Aorta (tissue), 5 donors: ENCODE data around the gene TRIM44. TPM values are rescaled to one million over a fixed set of nuclear protein-coding genes. Genes with fewer than 3 reads are reported as not detected.

Experiments used
- ATAC-seq: fragments of 200-7000 bp; cut with Tn5 transposase; one replicate; pipeline ENCODE4 v1.9.1; 2022; ENCODE audit warnings: moderate library complexity; ENCODE audit not compliant: low FRiP score
- DNase-seq, 2 donors: peaks; one replicate each; pipeline ENCODE4 v3.0.0-alpha.2; 2020
- H3K27ac ChIP-seq, 2 donors: one replicate each; pipeline ENCODE4 v1.5.1; 2013; ENCODE audit warnings: low read length in 2 of 2, mild to moderate bottlenecking in 2 of 2, moderate library complexity in 2 of 2, control low read depth in 1 of 2, inconsistent platforms in 1 of 2, low read depth in 1 of 2
- H3K27me3 ChIP-seq, 2 donors: one replicate each; pipeline ENCODE4 v1.6.1; 2013; ENCODE audit warnings: control low read depth in 1 of 2, low read length in 1 of 2, mild to moderate bottlenecking in 1 of 2, moderate library complexity in 1 of 2; ENCODE audit not compliant: insufficient read depth in 2 of 2, control insufficient read depth in 1 of 2
- H3K36me3 ChIP-seq, 2 donors: one replicate each; pipeline ENCODE4 v1.6.1; 2013; ENCODE audit warnings: control low read depth in 1 of 2, low read length in 1 of 2, mild to moderate bottlenecking in 1 of 2; ENCODE audit not compliant: insufficient read depth in 2 of 2, control insufficient read depth in 1 of 2
- H3K4me1 ChIP-seq, 2 donors: one replicate each; pipeline ENCODE4 v1.6.1; 2013; ENCODE audit warnings: low read length in 2 of 2, control low read depth in 1 of 2, mild to moderate bottlenecking in 1 of 2, moderate library complexity in 1 of 2; ENCODE audit not compliant: insufficient read depth in 2 of 2, control insufficient read depth in 1 of 2
- H3K4me3 ChIP-seq, 2 donors: one replicate each; pipeline ENCODE4 v1.5.1; 2013; ENCODE audit warnings: low read length in 2 of 2, control low read depth in 1 of 2, mild to moderate bottlenecking in 1 of 2
- H3K9me3 ChIP-seq: one replicate; pipeline ENCODE4 v1.6.1; 2013; ENCODE audit warnings: mild to moderate bottlenecking, low read length; ENCODE audit not compliant: control insufficient read depth
- WGBS, 2 donors: extraction: QIAGEN DNeasy Blood & Tissue Kit; methylation state at CpG; one replicate each; pipeline ENCODE4 v1.1.7; 2013; 5-methylcytosine and 5-hydroxymethylcytosine counted together
- intact Hi-C, 2 donors: fragments of 100-400 bp; cut with DNase I; formaldehyde crosslinking; loops; one replicate each; pipeline versions ENCODE4 v1.14.2 to v1.15.0; 2022
- long read RNA-seq, 2 donors: library from polyadenylated mRNA; unstranded; transcript quantifications; one replicate each; pipeline ENCODE4 v2.0.0, GENCODE V29; 2020 to 2021
- polyA plus RNA-seq, 2 donors: library from polyadenylated mRNA; stranded (reverse); fragments of 200-250 nt; gene quantifications; one replicate each; pipeline ENCODE4 v1.2.3, GENCODE V29; 2013
- total RNA-seq, 2 donors: library from RNA; stranded (reverse); fragmentation: NEBNext Ultra II Directional; extraction: Animal tissue kit (Norgen Biotek cat#: 25700); gene quantifications; one replicate each; pipeline ENCODE4 v1.2.1, GENCODE V29; 2021
- donor health status: healthy with polysubstance abuse.
- donor health status: Bipolar disorder and iron deficiency.
- donor health status: DM: no; HTN: no; CAD: no.
- donor health status: DM: no; HTN: no; CAD: no.
- donor health status: DM: yes; HTN: yes; CAD: no.

The TRIM44 gene
- total RNA-seq (10 to 100 TPM; 55.2 to 63.3 TPM), polyA plus RNA-seq (10 to 100 TPM; 10.3 to 12.6 TPM)
- long read RNA-seq, donor 1, full-length matches to known transcripts: 7 of 41 reads
- long read RNA-seq, donor 1, partial matches to known transcripts: 2 of 41 reads
- long read RNA-seq, donor 1, other reads (novel, unspliced or antisense): 32 of 41 reads
- long read RNA-seq, donor 2, full-length matches to known transcripts: 59 of 84 reads
- long read RNA-seq, donor 2, partial matches to known transcripts: 13 of 84 reads
- long read RNA-seq, donor 2, other reads (novel, unspliced or antisense): 12 of 84 reads

DNA sequence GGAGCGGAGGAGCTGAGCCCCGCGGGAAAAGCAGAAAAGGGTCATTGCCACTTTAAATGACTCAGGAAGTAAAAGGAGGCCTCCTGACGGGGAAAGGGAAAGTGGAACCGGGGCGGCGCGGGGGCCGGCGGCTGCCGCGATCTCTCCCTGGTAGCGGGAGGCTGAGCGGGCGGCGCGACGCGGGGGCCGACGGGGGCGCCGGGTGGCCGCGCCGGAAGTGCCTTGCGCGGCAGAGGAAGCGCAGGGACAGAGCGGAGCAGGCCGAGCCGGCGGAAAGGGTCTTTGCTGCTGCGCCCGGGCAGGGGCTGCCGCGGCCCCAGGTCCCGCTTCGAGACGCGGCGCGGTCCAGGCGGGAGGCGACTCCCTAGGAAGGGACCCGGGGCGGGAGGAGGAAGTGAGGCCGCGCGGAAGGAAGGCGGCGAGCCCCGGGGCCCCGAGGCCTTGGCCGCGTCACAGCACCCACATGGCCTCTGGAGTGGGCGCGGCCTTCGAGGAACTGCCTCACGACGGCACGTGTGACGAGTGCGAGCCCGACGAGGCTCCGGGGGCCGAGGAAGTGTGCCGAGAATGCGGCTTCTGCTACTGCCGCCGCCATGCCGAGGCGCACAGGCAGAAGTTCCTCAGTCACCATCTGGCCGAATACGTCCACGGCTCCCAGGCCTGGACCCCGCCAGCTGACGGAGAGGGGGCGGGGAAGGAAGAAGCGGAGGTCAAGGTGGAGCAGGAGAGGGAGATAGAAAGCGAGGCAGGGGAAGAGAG lies at the start of gene TRIM44:
TSS of gene TRIM44 (plus strand) at position 127 of the 759 bp plus-strand sequence. CDS start at position 464, 337 bp downstream.
- peak within 1 kb of the TSS; percentile 65 to 86 for H3K4me3 ChIP-seq
- H3K27ac ChIP-seq: peak within 1 kb of the TSS; percentile 64 to 86
- DNase-seq: peak; percentile 91 to 94
- H3K27me3 ChIP-seq: no peaks in the 10 kb centered on the region
- no peaks in the 10 kb centered on the region for H3K4me1 ChIP-seq
- WGBS, 2 donors: 2 to 3% methylated on average over 50 to 82 of the region's 82 CpGs
- peak; percentile 95 for ATAC-seq
- no peaks in the 10 kb centered on the region for H3K9me3 ChIP-seq
- intact Hi-C loops: loop anchor here (5.0 kb wide), 1 partner anchor 46 kb away; the partner anchor contains the start of gene FJX1 (in 2 of the 2)
- no peaks in the 10 kb centered on the region for H3K36me3 ChIP-seq

- no peak overlapping the region for H3K4me3 ChIP-seq
- ATAC-seq (no peak), DNase-seq (no peak)
- no peaks in the 10 kb centered on the region for H3K9me3 ChIP-seq
- no peaks in the 10 kb centered on the region for H3K27me3 ChIP-seq
- no peaks in the 10 kb centered on the region for H3K4me1 ChIP-seq
- H3K27ac ChIP-seq: no peak overlapping the region
- H3K36me3 ChIP-seq: no peaks in the 10 kb centered on the region
- WGBS, 2 donors: 36 to 44% methylated on average over 1 of the region's 1 CpG
- intact Hi-C loops: loop anchor here (5.0 to 10.0 kb wide), 6 partner anchors 47 to 517 kb away; partner anchors contain the start of genes TRIM44 (in 2 of the 2) and LDLRAD3 (in 1 of the 2)
Measured at GRCh38 chr11:35614939-35615569, 47.5 kb upstream of the TRIM44 start.

DNA sequence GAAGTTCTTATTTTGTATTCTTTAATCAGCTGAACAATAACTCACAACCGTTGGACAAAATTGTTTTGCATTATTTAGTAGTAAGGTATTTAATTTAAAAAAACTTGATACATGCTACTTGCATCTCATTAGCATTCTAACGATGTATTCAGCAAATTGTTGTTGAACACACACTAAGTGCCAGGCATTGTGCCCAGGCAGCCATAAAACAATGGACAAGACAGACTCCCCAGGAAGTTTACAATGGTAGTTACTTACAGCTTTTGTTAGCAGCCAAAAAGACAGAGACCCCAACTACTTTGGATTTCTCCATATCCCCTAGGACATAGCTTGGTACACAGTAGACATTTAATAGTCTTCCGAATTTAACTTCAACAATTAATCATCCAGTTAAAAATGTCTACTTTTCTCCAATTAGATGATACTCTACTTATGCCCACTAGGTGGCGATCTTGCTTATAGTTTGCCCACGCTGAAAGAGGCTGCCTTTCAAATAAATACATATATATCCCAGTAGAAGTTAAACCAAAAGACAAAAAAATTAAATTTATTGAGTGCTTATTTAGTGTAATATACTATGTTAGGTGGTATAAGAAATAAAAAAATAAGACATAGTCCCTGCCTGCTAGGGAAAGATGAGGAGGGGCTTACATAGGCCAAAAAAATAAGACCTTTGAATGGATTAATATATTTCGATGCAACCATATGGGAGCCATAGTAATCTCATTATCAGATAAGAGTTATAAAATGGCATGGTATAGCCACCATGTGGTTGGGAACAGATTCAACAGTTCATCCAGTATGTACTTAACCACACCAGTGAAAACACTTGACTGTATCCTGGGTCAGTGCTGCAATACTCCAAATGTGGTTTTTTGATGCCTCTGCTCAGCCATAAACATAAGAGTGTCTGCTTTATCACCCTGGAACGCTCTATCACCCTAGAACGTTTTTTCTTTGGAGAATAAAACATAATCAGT lies 46.4 kb upstream of the TRIM44 start:
- no peak overlapping the region for H3K4me3 ChIP-seq
- 24 to 25% methylated on average over 8 of the region's 8 CpGs for WGBS, 2 donors
- ATAC-seq (no peak), DNase-seq (no peak)
- no peak overlapping the region for H3K27ac ChIP-seq
- H3K9me3 ChIP-seq: no peaks in the 10 kb centered on the region
- H3K36me3 ChIP-seq: no peaks in the 10 kb centered on the region
- H3K4me1 ChIP-seq: no peaks in the 10 kb centered on the region
- intact Hi-C loops: loop anchor here (2.0 to 10.0 kb wide), 9 partner anchors 46 to 651 kb away; partner anchors contain the start of genes TRIM44 (in 2 of the 2) and LDLRAD3 (in 1 of the 2)
- no peaks in the 10 kb centered on the region for H3K27me3 ChIP-seq

- Histone ChIP-seq H3K4me1 (no peaks in the 10 kb centered on the region), H3K4me3 (no peak overlapping the region), H3K9me3 (no peaks in the 10 kb centered on the region), H3K27ac (no peak overlapping the region), H3K27me3 (no peaks in the 10 kb centered on the region), H3K36me3 (no peaks in the 10 kb centered on the region)
- ATAC-seq (no peak), DNase-seq (no peak)
- intact Hi-C loops: loop anchor here (2.0 to 10.0 kb wide), 9 partner anchors 45 to 650 kb away; partner anchors contain the start of genes TRIM44 (in 2 of the 2) and LDLRAD3 (in 1 of the 2)
- 72 to 73% methylated on average over 7 of the region's 7 CpGs for WGBS, 2 donors
Measured at GRCh38 chr11:35617316-35617686, 45.3 kb upstream of the TRIM44 start.

DNA sequence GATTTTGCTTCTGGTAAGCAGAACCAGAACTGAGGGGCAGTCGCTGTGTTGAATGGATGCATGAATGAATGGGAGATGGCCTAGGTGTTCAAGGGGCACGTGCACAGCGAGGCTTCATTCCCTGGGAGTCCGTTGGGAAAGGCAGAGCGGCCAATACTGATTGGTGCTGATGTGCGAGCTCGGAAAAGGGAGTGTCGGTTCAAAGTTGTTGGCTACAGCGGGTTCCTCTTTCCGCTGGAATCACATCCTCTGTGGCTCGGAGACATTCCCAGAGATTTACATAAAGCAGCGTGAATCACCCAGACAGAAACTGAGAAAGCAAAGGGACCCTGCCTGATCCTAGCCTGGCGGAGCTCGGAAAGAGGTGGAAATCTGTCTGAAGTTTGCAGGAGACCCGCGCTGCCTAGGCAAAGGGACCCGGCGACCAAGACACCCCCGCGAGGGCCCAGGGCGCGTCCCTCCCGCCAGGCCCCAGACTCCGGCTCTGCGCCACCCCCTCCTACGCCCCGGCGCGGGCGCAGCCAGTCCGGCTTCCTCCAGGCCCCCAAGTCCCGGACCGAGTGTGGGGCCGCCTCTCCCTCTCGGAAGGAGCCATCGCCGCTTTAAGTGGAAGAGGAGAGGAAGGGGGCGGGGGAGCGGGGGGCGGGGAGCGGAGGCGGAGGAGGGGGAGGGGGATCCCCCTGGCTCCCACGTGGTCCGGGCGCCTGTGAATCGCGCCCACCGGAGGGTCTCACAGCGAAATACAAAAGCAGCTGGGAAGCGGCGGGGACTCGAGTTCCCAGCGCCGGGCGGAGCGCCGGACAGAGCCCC lies 44.7 kb upstream of the TRIM44 start, which contains the start of gene FJX1:
TSS of gene FJX1 (plus strand) at position 774 of the 810 bp plus-strand sequence. CDS start 177 bp downstream, outside the sequence.
- Histone ChIP-seq H3K36me3 (no peaks in the 10 kb centered on the region), H3K27ac (no peak within 1 kb of the TSS), H3K4me1 (no peaks in the 10 kb centered on the region), H3K4me3 (peak within 1 kb of the TSS; percentile 27 to 59), H3K27me3 (no peaks in the 10 kb centered on the region), H3K9me3 (no peaks in the 10 kb centered on the region)
- ATAC-seq: peak; percentile 66
- intact Hi-C loops: loop anchor here (2.0 to 10.0 kb wide), 9 partner anchors 44 to 649 kb away; partner anchors contain the start of genes TRIM44 (in 2 of the 2) and LDLRAD3 (in 1 of the 2)
- 4% methylated on average over 47 to 55 of the region's 57 CpGs for WGBS, 2 donors
- peak; percentile 62 to 83 for DNase-seq

DNA sequence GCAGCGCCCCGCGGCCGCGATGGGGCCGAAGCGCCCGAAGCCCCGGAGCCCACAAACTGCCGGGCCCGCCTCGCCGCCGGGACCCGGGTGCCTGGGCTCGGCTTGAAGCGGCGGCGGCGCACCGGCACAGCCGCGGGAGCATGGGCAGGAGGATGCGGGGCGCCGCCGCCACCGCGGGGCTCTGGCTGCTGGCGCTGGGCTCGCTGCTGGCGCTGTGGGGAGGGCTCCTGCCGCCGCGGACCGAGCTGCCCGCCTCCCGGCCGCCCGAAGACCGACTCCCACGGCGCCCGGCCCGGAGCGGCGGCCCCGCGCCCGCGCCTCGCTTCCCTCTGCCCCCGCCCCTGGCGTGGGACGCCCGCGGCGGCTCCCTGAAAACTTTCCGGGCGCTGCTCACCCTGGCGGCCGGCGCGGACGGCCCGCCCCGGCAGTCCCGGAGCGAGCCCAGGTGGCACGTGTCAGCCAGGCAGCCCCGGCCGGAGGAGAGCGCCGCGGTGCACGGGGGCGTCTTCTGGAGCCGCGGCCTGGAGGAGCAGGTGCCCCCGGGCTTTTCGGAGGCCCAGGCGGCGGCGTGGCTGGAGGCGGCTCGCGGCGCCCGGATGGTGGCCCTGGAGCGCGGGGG lies 44.0 kb upstream of the TRIM44 start:
- Histone ChIP-seq H3K4me3 (peak overlapping the region; percentile 27 to 59), H3K9me3 (no peaks in the 10 kb centered on the region), H3K27ac (no peak overlapping the region), H3K36me3 (no peaks in the 10 kb centered on the region), H3K4me1 (no peaks in the 10 kb centered on the region), H3K27me3 (no peaks in the 10 kb centered on the region)
- DNase-seq (peak; percentile 48 to 79), ATAC-seq (peak; percentile 3)
- WGBS, 2 donors: 0% methylated on average over 45 to 91 of the region's 91 CpGs
- intact Hi-C loops: loop anchor here (5.0 to 10.0 kb wide), 6 partner anchors 44 to 514 kb away; partner anchors contain the start of genes TRIM44 (in 2 of the 2) and LDLRAD3 (in 1 of the 2)
